GM21515 (cell line): ENCODE measurements around the gene LYSMD4.

Source experiments
- ATAC-seq: cut with Tn5 transposase; IDR thresholded peaks from one replicate; pipeline ENCODE4 v1.9.1; 2021; ENCODE audit not compliant: unreplicated experiment

Gene LYSMD4

DNA sequence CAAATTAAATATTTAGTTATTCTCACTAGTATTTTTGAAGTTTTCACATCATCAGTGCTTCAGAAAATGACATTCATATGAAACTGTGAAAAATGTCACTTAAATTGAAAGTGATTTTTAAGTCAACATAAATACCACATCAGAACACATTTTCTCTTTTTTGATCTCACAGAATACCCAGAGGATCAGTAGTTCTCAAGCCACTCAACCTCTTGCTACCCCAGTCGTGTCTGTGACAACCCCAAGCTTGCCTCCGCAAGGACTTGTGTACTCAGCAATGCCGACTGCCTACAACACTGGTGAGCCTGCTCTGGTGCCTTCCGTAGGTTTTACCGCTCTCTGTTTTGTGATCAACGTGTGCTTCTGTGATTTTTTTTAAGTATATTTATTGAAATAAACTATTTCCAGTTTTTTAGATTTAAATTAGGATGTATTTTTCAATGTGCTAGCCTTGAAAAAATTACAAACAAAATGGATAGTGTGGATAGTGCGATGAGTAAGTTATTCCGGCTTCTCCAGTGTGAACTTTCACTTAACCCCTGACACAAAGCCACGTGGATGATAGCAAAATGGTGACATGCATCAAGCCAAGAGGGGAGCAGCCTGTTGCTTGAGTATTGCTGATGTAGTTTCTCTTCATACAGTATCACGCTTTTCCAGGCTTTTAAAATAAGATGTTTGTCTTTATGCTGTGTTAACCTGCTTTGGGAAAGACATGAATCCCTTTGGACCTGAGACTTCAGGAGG is 26.5 kb downstream of the LYSMD4 start:
- ATAC-seq, result no peak

GRCh38 chr15:99704444-99704838 is 28.8 kb downstream of the LYSMD4 start:
- ATAC-seq, result peak; percentile 60

GRCh38 chr15:99703603-99704443 is 29.4 kb downstream of the LYSMD4 start:
- peak; percentile 49 for ATAC-seq

DNA sequence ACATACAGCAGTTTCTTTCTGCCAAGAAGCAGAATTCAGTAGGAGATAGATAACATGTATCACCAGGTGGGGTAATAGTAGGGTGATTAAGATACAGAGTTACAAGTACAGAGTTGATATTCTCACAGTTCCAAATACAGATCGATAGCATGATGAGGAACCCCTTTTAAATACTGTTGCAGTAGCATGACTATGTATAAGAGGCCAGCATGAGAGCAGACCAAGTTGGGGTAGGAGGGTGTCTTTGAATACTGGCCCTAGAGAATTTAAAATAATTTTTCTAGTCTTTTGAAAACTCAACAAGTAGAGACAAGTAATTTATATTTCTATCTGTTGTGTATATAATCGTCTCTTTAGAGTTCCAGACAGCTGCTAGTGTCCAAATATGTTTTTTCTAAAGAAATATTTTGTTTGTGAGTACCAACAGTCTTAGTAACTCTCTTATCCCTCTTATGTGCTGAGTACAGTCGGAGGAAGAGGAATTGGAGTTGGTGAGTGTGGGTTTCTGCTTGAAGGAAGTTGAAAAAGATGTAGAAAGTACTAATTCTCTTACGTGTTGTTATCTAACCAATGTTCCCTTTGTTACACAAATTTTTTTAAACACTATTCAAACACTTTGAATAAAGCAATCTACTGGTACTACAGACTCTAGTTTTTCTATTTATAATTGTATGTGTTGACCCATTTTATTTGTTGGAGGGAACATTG is 30.2 kb downstream of the LYSMD4 start:
- no peak for ATAC-seq

- no peak for ATAC-seq
Measured at GRCh38 chr15:99696096-99696495, 37.1 kb downstream of the LYSMD4 start.

GRCh38 chr15:99692825-99693224 is 40.4 kb downstream of the LYSMD4 start:
- no peak for ATAC-seq

DNA sequence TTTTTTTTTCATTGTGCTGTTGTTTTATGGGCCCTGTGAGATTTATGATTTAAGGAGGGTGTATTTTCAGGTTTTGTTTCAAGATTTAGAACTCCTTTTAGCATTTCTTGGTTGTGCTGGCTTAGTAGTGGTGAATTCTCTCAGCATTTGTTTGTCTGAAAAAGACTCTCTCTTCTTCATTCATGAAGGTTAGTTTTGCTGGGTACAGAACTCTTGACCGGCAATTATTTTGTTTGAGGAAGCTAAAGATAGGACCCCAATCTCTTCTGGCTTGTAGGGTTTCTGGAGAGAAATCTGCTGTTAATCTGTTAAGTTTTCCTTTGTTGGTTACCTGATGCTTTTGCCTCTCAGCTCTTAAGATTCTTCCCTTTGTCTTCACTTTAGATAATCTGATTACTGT is 46.9 kb downstream of the LYSMD4 start:
- no peak for ATAC-seq

- ATAC-seq, result no peak
Measured at GRCh38 chr15:99683000-99683670, 50.1 kb downstream of the LYSMD4 start.

- ATAC-seq, result no peak
Measured at GRCh38 chr15:99682455-99682854, 50.8 kb downstream of the LYSMD4 start.

- no peak for ATAC-seq
Measured at GRCh38 chr15:99681990-99682389, 51.2 kb downstream of the LYSMD4 start.

DNA sequence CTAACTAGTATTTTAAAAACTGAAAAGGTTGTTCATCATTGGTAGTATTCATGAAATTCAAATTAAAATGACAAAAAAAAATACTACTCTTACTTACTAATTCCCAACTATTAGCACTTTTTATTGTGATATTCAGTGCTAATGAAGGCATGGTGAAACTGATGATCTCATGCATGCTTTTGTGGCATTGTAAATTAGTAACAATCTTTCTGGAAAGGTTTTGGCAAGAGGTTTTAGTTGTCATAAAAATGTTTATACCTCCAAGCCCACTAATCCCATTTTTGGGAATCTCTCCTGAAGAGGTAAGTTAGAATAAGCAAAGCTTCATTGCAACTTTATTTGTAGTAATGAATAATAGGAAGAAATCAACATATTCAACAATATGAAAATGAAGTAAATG is 53.0 kb downstream of the LYSMD4 start:
- no peak for ATAC-seq

DNA sequence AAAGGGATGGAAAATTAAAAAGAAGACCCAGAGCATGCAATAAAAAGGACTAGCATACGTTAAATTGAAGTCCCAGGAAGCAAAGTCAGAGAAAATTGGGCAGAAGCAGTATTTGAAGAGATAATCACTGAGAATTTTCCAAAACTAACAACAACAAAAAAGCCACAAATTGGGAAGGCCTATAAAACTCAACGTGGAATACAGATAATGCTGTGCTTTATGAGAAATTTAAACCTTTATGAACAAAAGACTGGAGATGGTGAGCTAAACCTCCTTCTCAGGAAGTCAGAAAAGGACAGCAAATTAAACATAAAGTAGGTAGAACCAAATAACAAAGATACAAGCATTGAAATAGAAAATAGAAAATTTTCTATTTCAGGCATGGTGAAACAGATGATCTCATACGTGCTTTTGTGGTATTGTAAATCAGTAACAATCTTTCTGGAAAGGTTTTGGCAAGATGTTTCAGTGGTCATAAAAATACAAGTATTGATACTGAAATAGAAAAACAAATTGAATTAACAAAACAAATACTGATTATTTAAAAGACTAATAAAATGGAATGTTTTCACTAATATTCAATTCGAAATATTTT is 55.6 kb downstream of the LYSMD4 start:
- peak; percentile 60 for ATAC-seq
